Astrocyte (in vitro differentiated cells and primary cell): ENCODE measurements around the gene MLIP. TPM values are rescaled to one million over a fixed set of nuclear protein-coding genes. Genes with fewer than 3 reads are reported as not detected.

Experiments
- DNase-seq: peaks from one replicate; pipeline ENCODE4 v3.0.0-alpha.2; 2010; ENCODE audit warnings: low read depth
- FAIRE-seq: peaks from 2 replicates; lab custom pipeline; 2011; peaks lifted over from hg19 to GRCh38; lab: Jason Lieb, UNC
- H2AFZ ChIP-seq: 2 replicates; pipeline ENCODE4 v1.6.0; 2012; ENCODE audit warnings: low read depth, low read length, inconsistent platforms
- H3K27ac ChIP-seq: 2 replicates; pipeline ENCODE4 v1.5.1; 2011; ENCODE audit warnings: low read depth, low read length, inconsistent platforms
- H3K27me3 ChIP-seq: 2 replicates; pipeline ENCODE4 v1.6.0; 2011; ENCODE audit warnings: low read length, inconsistent platforms; ENCODE audit not compliant: insufficient read depth
- H3K36me3 ChIP-seq: 2 replicates; pipeline ENCODE4 v1.5.1; 2011; ENCODE audit warnings: low read length, inconsistent platforms; ENCODE audit not compliant: insufficient read depth
- H3K4me1 ChIP-seq: 2 replicates; pipeline ENCODE4 v1.5.1; 2011; ENCODE audit warnings: low read length, inconsistent platforms; ENCODE audit not compliant: insufficient read depth
- H3K4me2 ChIP-seq: 2 replicates; pipeline ENCODE4 v1.6.0; 2012; ENCODE audit warnings: low read length, inconsistent platforms
- H3K4me3 ChIP-seq: 2 replicates; pipeline ENCODE4 v1.5.1; 2011; ENCODE audit warnings: low read depth, mild to moderate bottlenecking, low read length, inconsistent platforms; ENCODE audit not compliant: insufficient read depth
- H3K79me2 ChIP-seq: 2 replicates; pipeline ENCODE4 v1.6.0; 2012; ENCODE audit warnings: mild to moderate bottlenecking, low read length, inconsistent platforms; ENCODE audit not compliant: insufficient read depth
- H3K9ac ChIP-seq: 2 replicates; pipeline ENCODE4 v1.6.0; 2012; ENCODE audit warnings: mild to moderate bottlenecking, low read length, inconsistent platforms
- H3K9me3 ChIP-seq: 2 replicates; pipeline ENCODE4 v1.5.1; 2012; ENCODE audit warnings: low read depth, mild to moderate bottlenecking, low read length, inconsistent platforms; ENCODE audit not compliant: insufficient read depth
- H4K20me1 ChIP-seq: 2 replicates; pipeline ENCODE4 v1.6.0; 2012; ENCODE audit warnings: low read length, inconsistent platforms; ENCODE audit not compliant: insufficient read depth
- H3K27ac Mint-ChIP-seq: one replicate; pipeline ENCODE4 v1.8.0; 2021; ENCODE audit warnings: mild to moderate bottlenecking, mixed read lengths; ENCODE audit not compliant: unreplicated experiment
- H3K27me3 Mint-ChIP-seq: one replicate; pipeline ENCODE4 v1.8.0; 2021; ENCODE audit warnings: low read depth, mixed read lengths; ENCODE audit not compliant: unreplicated experiment
- H3K36me3 Mint-ChIP-seq: one replicate; pipeline ENCODE4 v1.8.0; 2021; ENCODE audit warnings: low read depth, mixed read lengths; ENCODE audit not compliant: unreplicated experiment
- H3K4me1 Mint-ChIP-seq: one replicate; pipeline ENCODE4 v1.8.0; 2021; ENCODE audit warnings: low read depth, mixed read lengths; ENCODE audit not compliant: unreplicated experiment
- H3K4me3 Mint-ChIP-seq: one replicate; pipeline ENCODE4 v1.8.0; 2021; ENCODE audit warnings: mild to moderate bottlenecking, moderate library complexity, mixed read lengths; ENCODE audit not compliant: unreplicated experiment
- H3K9me3 Mint-ChIP-seq: one replicate; pipeline ENCODE4 v1.8.0; 2021; ENCODE audit warnings: mild to moderate bottlenecking, mixed read lengths; ENCODE audit not compliant: unreplicated experiment
- EZH2 ChIP-seq: IDR thresholded peaks from 2 replicates; pipeline ENCODE4 v1.6.1; 2012; ENCODE audit warnings: mild to moderate bottlenecking, low read length, inconsistent platforms; ENCODE audit not compliant: insufficient read depth
- total RNA-seq: library from RNA; stranded (reverse); gene quantifications from 2 replicates; pipeline ENCODE4 v1.2.1, GENCODE V29; 2021
- TF ChIP-seq, protein P1 (sequence below): IDR thresholded peaks from 2 replicates; pipeline ENCODE4 v1.5.1; 2011; ENCODE audit warnings: low read depth, mild to moderate bottlenecking, inconsistent platforms, low read length, moderate library complexity; ENCODE audit not compliant: insufficient read depth

MLIP gene
- total RNA-seq, 1 donor from 2014 or later = not detected

DNA sequence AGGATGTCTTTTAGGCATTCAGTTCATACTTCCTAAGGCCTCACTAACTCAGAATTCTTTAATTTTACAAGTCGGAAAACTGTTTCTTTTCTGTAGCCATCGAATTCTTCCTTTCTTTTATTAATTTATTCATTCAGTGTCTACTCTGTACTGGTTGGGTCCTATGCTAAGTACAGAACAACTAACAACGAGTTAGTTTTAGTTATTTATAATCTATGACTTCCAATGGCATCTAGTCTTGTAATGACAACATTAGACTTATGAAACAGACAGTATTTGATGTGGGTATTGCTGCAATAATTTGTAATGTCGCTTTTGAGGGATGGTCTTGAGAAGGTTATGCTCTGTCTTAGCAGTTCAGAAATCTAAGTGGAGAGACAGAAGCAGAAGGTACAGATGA lies 141.7 kb downstream of the MLIP start:
- H3K27me3 Mint-ChIP-seq = no peaks in the 10 kb centered on the region
- no peak for DNase-seq

DNA sequence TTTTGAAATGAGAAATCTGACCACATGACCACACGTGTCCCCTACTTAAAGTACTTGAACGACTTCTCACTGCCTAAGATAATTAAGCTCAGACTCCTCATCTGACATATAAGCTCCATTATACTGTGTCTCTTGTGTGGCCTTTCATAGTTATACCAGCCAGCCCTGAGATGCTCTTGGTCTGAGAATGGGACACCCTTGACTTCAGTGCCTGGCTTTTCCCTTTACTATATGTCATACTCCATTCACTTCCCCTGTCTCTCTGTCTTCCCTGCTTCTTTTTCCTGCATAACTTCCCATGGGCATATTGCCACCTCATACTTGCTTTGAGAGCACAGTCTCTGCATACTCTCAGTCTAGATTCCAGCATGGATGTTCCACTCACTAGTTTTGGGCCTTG lies 143.6 kb downstream of the MLIP start:
- Histone ChIP-seq H4K20me1 (no peaks in the 10 kb centered on the region), H3K4me2 (no peak overlapping the region), H3K4me3 (no peak overlapping the region), H3K9me3 (no peaks in the 10 kb centered on the region), H3K27me3 (no peaks in the 10 kb centered on the region), H3K79me2 (no peaks in the 10 kb centered on the region), H2AFZ (peak overlapping the region; percentile 42), H3K36me3 (no peaks in the 10 kb centered on the region), H3K9ac (no peak overlapping the region), H3K27ac (no peak overlapping the region), H3K4me1 (no peaks in the 10 kb centered on the region)
- FAIRE-seq (no peak), DNase-seq (no peak)
- Mint-ChIP-seq H3K36me3 (no peaks in the 10 kb centered on the region), H3K4me1 (peaks cover 11% of the 10 kb centered on the region), H3K9me3 (no peaks in the 10 kb centered on the region), H3K27ac (no peak overlapping the region), H3K27me3 (no peaks in the 10 kb centered on the region), H3K4me3 (no peak overlapping the region)
- TF ChIP-seq, protein P1, sequence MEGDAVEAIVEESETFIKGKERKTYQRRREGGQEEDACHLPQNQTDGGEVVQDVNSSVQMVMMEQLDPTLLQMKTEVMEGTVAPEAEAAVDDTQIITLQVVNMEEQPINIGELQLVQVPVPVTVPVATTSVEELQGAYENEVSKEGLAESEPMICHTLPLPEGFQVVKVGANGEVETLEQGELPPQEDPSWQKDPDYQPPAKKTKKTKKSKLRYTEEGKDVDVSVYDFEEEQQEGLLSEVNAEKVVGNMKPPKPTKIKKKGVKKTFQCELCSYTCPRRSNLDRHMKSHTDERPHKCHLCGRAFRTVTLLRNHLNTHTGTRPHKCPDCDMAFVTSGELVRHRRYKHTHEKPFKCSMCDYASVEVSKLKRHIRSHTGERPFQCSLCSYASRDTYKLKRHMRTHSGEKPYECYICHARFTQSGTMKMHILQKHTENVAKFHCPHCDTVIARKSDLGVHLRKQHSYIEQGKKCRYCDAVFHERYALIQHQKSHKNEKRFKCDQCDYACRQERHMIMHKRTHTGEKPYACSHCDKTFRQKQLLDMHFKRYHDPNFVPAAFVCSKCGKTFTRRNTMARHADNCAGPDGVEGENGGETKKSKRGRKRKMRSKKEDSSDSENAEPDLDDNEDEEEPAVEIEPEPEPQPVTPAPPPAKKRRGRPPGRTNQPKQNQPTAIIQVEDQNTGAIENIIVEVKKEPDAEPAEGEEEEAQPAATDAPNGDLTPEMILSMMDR = no peak
- TF ChIP-seq EZH2 = no peak

More for the DNA sequence above, 141.7 kb downstream of the MLIP start:
- Histone ChIP-seq H3K27ac (no peak overlapping the region), H3K4me1 (no peaks in the 10 kb centered on the region), H3K4me3 (no peak overlapping the region), H3K36me3 (no peaks in the 10 kb centered on the region), H3K9ac (no peak overlapping the region), H3K9me3 (no peaks in the 10 kb centered on the region), H3K79me2 (no peaks in the 10 kb centered on the region), H3K27me3 (no peaks in the 10 kb centered on the region), H3K4me2 (no peak overlapping the region), H4K20me1 (no peaks in the 10 kb centered on the region), H2AFZ (no peak overlapping the region)
- no peak for FAIRE-seq
- Mint-ChIP-seq H3K4me1 (peaks cover 11% of the 10 kb centered on the region), H3K36me3 (no peaks in the 10 kb centered on the region), H3K9me3 (no peaks in the 10 kb centered on the region), H3K27ac (no peak overlapping the region), H3K4me3 (no peak overlapping the region)
- no peak for TF ChIP-seq EZH2
- TF ChIP-seq, protein P1 = no peak

DNA sequence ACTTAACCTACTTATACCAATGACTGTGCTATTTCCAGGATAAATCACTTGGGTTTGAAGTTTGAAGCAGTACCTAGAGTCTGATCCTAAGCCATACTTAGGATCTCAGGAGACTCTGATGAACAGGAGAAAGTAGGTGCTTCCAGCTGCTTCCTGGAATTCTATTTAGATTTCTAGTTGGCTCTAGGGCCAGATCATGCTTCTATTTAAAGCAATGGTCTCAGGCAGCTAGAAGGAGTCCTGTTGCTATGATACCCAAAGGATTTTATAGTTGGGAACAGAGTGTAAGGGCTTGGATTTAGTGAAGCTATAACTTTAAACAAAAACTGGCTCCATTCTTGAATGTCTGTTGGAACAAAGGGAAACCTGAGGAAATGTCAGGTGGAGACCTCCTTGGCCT lies 144.6 kb downstream of the MLIP start:
- H3K27ac Mint-ChIP-seq = peak overlapping the region; percentile 60

More for the DNA sequence above, 144.6 kb downstream of the MLIP start:
- no peaks in the 10 kb centered on the region for H3K79me2 ChIP-seq
- no peak overlapping the region for H3K4me3 ChIP-seq
- no peaks in the 10 kb centered on the region for H3K9me3 Mint-ChIP-seq
- no peak overlapping the region for H3K4me2 ChIP-seq
- no peak overlapping the region for H3K27ac ChIP-seq
- no peak overlapping the region for H2AFZ ChIP-seq
- FAIRE-seq = peak; percentile 45
- H3K27me3 Mint-ChIP-seq = no peaks in the 10 kb centered on the region
- H3K9me3 ChIP-seq = no peaks in the 10 kb centered on the region
- no peaks in the 10 kb centered on the region for H3K36me3 Mint-ChIP-seq
- H3K36me3 ChIP-seq = no peaks in the 10 kb centered on the region
- no peaks in the 10 kb centered on the region for H3K27me3 ChIP-seq
- TF ChIP-seq, protein P1 = no peak
- no peak for TF ChIP-seq EZH2
- H3K4me1 Mint-ChIP-seq = peaks cover 11% of the 10 kb centered on the region
- no peak overlapping the region for H3K4me3 Mint-ChIP-seq
- no peak overlapping the region for H3K9ac ChIP-seq
- H4K20me1 ChIP-seq = no peaks in the 10 kb centered on the region
- no peaks in the 10 kb centered on the region for H3K4me1 ChIP-seq
- DNase-seq = peak; percentile 15
